Fibroblast of skin of right quadriceps (primary cell): ENCODE data around the gene DENND4A.
"Not testable (repeated sequence)": the region's sequence is repeated elsewhere in the genome, so short reads cannot be mapped to it uniquely, and the experiment has no call there.

Source experiments
- DNase-seq: peaks from one replicate; pipeline ENCODE4 v3.0.0-alpha.2; 2013

DENND4A gene

GRCh38 chr15:65626856-65627255 lies 165.2 kb downstream of the DENND4A start:
- no peak for DNase-seq

- no peak for DNase-seq
Measured at GRCh38 chr15:65623103-65623502, 169.0 kb downstream of the DENND4A start.

- DNase-seq = no peak
Measured at GRCh38 chr15:65621638-65622037, 170.5 kb downstream of the DENND4A start, which contains the start of gene SLC24A1. TSS of gene SLC24A1 (plus strand) at chr15:65621938. CDS start at chr15:65624081, 2,143 bp downstream.

- DNase-seq = no peak
Measured at GRCh38 chr15:65620833-65621232, 171.3 kb downstream of the DENND4A start.

- no peak for DNase-seq
Measured at GRCh38 chr15:65619626-65620290, 172.3 kb downstream of the DENND4A start.

GRCh38 chr15:65618560-65619109 lies 173.5 kb downstream of the DENND4A start:
- no peak for DNase-seq

GRCh38 chr15:65615887-65616286 lies 176.2 kb downstream of the DENND4A start:
- not testable (repeated sequence) for DNase-seq

GRCh38 chr15:65612949-65613744 lies 178.9 kb downstream of the DENND4A start:
- DNase-seq = no peak

GRCh38 chr15:65612616-65612946 lies 179.5 kb downstream of the DENND4A start:
- DNase-seq = no peak

- no peak for DNase-seq
Measured at GRCh38 chr15:65611888-65612615, 180.0 kb downstream of the DENND4A start.

GRCh38 chr15:65610871-65611718 lies 181.0 kb downstream of the DENND4A start, which contains the start of gene INTS14:
TSS of gene INTS14 (minus strand) at chr15:65611131. CDS start at chr15:65607380, 3,751 bp downstream.
- DNase-seq = peak; percentile 96
